GM19438 (cell line): ENCODE results near the gene KCNH8.

Experiments
- ATAC-seq: cut with Tn5 transposase; IDR thresholded peaks from one replicate; pipeline ENCODE4 v1.9.1; 2021; ENCODE audit warnings: low read depth; ENCODE audit not compliant: unreplicated experiment

Gene KCNH8

DNA sequence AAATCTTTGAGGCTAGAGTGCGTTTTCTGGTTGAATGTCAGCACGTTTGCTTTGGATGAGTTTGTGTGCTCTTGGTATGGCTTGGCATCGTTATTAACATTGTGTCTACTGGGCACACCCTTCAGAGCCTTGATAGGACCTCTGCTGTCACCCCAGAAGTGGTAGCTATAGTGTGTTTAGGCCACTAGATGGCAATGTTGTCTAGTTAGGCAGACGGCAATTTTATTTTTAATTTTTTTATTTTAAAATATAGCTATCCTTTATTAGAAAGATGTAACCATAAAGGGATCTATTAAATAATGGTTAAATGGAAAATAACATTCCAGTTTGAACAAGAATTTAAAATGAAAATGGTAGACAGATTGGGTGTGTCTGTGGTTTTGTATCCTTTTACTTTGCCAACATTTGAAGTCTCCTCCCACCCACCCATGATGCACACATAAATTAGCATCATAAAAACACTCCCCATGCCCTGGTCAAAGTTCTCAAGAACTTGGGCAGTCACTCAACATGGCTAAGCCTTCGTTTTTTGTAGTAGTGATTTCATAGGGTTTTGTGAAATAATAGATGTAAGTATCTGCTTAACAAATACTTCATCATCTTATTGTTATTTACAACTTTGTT is 200.7 kb downstream of the KCNH8 start:
- ATAC-seq, result peak; percentile 71

DNA sequence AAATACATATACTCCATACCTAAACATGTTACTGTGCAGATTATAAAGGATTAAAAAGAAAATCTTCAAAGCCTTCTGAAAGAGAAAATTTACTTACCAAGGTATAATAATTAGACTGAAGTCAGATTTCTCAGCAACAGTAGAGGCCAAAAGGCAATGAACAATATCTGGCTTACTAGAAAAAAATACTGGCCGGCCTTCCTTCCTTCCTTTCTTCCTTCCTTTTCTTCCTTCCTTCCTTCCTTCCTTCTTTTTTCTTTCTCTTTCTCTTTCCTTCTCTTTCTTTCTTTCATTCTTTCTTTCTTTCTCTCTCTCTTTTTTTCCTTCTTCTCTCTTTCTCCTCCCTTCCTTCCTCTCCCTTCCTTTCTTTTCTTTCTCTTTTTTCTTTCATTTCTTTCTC is 209.6 kb downstream of the KCNH8 start:
- no peak for ATAC-seq

DNA sequence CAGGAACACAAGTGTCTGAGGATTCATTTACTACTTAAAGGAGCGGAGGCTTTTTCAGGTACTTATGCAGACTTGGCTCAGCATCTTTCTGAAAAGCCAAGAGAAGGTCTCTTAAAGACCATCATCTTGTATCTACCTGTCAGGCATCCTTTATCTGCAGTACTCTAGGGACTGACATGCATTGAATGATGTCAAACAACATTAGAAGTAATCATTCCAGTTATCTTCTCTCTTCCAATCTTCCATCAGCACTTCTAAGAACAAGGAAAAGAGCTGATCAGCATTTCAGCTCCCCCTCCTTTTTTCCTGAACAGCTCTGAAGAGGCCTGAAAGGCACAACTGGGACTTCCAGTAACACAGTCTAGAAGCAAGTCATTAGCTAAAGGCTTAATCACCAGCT is 214.8 kb downstream of the KCNH8 start:
- ATAC-seq, result no peak

DNA sequence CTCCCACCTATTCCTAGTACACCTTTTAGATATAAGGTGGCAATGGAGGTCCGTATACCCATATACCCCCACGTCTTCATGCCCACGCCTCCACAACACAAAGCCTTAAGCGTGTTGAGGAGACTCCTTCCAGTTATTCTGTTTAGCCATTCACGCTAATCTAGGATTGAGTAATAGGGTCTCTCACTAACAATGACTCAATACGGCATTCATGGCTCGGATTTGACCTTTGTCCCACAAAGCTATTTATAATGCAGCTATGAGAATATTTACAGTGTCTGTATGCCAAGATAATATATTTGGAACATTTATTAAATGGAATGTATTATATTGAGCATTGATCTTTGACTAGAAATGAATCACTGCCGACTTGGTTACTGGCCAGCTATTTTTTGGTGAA is 215.8 kb downstream of the KCNH8 start:
- ATAC-seq, result no peak

DNA sequence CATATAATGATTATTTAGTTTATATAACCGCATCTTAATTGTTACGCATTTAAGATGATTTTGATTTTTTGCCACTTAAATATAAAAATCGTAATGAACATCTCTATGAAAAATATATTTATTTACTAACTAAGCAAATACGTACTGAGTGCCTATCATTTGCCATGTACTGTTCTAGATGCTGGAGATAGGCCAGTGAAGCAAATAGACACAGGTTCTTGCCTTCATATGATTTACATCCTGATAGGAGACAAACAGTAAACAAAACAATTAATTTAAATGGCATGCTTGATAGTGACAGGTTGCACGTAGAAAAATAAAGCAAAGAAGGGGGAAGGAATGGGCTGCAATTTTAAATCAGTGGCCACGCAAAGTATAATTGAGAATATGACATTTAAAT is 217.2 kb downstream of the KCNH8 start:
- no peak for ATAC-seq

DNA sequence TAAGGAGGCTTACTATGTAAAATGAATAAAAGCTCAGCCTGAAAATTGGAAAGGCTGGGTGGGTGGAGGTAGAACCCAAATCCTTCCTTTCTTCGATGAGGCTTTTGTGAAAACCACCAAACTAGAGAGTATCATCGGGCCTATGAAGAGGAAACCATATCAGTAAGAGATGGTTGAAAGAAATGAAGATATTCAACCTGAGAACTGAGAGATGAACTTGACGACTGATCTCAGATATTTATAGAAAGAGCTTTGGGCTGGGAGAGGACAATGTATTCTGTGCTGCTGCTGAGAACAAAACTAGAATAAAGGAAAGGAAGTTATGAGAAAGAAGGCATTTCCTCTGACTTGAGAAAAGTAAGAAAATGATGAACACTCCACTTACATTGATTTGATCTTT is 236.6 kb downstream of the KCNH8 start:
- no peak for ATAC-seq

DNA sequence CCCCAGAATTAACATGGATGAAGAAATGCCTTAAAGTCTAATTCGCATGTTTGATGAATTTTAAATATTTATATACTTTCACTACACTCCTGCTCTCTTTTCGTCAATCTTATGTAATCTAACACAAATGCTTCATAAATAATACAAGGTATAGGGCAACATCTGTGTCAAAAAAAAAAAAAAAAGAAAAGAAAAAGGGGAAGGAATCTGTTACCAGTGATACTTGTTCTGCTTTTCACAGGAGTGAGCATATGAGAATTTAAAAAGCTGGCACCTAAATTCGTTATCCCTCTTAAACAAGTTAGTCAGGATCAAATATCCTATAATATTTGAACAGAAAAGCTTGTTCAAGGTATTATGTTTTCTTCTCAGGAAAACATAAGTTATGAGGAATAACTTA is 243.8 kb downstream of the KCNH8 start:
- ATAC-seq, result no peak

DNA sequence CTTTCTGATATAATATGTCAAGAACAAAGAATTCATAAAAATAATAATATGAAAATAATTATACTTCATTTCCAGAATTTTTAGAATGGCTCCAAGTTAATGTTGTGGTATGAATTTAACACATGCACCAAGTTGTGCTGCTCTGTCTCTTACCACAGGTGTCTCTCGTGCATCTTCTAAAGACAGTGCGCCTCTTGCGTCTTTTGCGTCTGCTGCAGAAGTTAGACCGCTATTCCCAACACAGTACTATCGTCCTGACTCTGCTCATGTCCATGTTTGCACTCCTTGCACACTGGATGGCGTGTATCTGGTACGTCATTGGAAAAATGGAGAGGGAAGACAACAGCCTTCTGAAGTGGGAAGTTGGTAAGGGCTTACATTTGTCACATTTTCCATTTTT is 246.6 kb downstream of the KCNH8 start:
- no peak for ATAC-seq

DNA sequence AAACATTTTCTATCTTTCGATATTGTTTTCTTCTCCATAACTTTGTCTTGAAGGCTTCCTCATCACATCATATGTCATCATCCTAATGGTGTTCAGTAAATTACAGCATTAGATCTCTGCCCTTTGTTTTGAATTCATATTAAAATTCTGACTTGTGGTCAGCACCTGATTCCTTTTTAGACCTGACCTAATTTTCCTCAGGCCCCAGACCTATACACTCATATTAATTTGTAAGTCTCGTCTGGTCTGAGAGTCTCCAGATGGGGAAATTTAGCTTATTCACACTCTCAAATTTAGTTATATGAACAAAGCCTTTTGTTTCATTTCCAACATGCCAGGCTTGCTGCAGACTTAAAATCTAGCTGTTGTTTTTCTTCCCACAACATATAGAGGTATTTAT is 248.4 kb downstream of the KCNH8 start:
- no peak for ATAC-seq

DNA sequence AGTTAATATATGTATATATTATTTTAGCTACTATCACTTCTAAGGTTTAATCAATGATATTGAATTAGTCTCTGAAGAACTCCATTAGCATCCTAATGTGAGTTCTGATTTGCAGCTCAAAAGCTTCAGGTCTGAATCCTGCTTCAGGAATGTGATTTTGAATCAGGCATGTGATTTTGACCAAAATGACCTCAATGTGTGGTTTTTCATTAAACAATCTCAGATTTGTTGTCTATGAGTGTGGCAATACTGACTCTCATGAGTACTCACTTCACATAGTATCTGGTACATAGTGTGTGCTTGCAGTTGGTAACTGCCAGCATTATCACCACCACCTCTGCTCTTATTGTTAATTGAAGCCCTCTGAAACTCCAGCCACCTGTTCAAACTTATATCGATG is 251.0 kb downstream of the KCNH8 start:
- no peak for ATAC-seq

DNA sequence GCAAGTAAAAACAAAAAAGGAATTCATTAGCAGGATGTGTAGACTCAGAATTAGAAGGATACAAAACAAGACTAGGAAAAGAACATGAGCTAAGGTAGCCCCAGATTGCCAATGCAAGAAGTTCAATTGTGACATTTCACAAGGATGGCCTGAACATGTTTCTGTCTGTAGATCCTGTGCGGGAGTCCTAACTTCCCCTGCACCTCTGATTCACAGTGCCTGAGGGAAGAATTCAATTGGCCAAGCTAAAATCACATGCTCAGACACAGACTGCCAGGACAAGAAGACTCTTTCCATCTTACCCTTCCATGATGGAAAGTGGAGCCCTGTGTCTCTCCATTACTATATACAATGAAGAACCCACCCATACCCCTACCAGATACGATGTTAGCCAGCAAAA is 251.5 kb downstream of the KCNH8 start:
- no peak for ATAC-seq

DNA sequence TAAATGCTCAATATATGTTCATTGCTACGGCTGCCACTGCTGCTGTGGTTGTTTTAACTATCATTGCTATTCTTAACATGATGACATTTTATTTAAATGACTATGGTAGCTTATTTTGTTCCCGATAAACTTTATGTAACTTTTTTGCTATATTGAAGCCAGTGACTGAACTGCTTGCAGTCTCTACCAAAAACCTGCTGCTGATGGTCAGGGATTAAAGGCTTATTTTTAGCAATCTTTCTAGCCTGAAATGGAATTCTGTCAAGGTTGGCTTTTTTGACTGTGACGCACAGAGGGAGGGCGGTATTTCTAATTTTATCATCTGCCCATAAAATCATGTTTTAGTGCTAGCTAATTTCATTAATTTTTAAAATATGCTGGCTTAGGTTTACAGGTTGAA is 271.8 kb downstream of the KCNH8 start:
- no peak for ATAC-seq

DNA sequence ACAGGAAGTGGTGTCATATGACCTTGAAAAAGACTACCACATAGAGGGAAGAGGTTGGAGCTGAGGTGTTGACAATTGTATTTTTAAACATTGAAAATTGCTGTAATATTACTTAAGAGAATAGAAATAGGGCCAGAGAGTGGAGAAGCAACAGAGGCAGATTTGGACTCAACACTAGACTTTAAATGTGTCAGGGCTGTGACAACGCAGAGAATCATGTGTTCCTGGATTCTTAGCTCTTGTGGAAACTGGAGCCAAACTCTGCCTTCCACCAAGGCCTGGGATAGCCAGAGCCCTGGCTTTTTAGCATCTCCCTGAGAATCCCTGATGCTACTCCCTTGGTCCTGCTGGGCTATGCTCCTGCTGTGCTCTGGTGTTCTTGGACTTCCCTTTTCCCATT is 277.5 kb downstream of the KCNH8 start:
- ATAC-seq, result no peak

DNA sequence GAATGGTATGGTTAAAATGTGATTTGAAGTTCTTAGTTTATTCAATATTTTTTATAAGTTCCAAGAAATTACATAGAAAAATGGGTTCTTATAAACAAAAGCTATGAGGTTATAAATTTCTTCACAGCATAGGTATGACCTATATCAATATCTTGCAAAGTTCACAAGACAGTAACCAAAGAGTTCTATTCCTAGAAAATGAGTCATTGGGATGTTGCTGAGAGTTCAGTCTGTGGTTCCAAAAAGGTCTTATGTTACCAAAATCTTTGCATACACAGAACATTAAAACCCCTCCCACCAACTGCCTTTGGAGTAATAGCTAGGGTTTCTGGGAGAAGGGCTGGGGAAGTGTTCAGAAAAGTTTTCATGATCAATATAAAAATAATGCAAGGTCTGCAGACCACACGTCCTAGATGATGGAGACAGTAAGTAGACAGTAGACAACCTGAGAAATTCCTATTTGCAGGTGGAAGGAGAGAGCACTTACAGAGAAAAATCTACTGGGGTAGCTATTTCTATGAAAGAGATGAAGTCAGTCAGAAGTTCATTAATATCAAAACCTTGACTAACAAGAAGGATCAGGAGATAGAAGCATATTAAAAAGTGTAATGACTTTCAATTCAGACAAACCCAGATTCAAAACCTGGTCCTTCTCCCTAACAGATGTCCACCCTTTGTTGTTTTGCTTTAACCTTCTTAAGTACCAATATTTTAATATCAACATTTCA is 279.3 kb downstream of the KCNH8 start:
- no peak for ATAC-seq

DNA sequence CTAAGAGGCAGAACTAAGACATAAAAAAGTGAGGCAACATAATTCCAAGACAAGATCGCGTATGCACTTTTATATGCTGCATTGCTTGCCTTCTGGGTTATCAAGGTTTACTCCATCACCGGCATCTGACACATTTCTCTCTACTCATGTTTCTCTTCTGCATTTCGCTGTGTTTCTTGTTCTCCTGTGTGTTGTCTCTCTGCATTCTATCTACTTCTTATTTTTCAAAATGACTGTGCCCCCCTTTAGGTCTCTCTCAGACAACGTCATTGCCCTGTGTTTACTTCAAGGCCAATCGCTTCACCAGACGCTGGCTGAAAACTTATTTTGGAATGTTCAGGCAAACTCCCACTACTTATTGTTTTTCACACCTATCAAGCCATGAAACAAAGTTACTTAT is 280.4 kb downstream of the KCNH8 start:
- ATAC-seq, result no peak

DNA sequence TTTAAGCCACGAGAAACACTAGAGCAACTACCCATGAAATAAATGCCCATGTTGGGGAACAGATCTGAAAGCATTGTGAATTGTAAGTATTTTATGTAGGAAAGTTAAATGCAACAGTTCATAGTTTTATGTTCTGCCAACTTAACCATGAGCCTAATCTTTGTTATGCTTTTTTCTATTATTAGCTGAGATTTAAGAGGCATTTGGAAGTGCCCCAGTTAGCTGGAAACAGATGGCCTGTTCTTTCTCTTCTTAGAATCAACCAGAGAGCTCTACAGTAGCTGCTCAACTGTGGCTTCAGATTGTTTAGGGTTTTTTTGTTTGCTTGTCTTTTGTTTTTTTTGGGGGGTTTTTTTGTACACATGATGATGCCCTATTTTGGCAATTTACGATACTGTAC is 284.4 kb downstream of the KCNH8 start:
- no peak for ATAC-seq

DNA sequence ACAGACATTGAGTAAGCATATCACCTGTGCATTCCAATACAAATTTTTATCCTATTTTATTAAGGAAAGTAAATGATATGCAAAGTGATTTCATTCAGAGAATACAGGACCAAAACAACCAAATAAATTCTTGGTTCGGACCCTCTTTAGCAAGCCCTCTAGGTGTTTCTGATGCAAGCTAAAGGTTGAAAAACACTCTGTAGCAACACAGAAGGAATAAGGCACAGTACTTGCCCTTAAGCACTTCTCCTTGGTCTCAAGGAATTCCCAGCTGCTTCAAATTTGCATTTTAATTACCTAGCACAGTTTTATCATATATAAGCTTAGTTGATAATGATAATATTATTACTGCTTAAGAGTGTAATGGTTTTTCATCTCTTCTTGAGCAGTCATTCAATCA is 288.4 kb downstream of the KCNH8 start:
- no peak for ATAC-seq

DNA sequence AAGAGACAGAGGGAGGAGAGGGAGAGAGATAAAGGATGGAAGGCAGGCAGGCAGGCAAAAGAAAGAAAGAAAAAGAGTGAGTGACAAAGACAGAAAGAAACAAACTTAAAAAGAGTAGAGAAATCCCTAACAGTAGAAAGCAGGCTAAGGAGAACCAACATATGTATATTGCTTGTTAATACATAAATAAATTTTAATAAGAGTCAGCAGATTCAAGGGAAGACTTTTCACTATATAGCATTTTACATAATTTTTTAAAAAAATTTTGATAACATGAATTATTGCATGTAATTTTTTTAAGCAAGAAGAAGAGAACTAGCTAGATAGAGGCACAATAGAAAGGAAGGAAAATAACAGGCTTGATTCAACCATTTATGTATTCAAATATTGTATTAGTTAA is 291.6 kb downstream of the KCNH8 start:
- no peak for ATAC-seq

DNA sequence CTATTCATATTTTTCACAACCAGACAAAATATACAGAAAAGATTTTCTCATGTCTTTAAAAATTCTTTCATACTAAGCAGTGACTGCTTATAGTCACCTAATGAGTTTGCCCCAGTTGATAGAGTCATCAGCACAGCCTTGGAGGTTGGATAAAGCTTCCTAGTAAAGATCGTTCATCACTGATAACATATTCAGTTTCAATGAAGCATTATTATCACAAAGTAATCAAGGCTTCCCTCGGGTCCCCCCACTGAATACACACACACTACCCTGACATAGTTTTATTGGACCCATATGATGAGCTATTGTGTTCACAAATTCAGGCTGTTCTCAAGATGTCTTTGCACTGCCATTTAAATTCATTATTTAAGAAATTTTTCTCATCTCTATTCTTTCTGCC is 297.8 kb downstream of the KCNH8 start:
- no peak for ATAC-seq

DNA sequence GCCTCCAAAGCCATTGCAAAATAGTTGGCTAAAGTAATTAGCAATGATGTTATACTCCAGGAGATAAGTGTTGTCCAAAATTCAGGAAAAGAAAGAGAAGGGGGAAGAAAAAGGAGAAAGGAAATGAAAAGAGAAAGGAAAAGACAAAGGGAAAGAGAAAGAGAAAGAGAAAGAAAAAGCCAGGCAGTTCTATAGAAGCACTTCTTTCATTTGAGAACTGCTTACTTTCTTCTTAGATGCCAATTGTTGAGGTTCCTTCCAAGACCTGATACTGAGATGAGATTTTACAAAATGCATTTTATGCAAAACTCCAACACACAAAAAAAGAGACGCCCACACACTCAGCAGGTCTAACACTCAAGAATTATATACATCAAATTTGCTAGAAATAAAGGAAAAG is 298.4 kb downstream of the KCNH8 start:
- ATAC-seq, result no peak

DNA sequence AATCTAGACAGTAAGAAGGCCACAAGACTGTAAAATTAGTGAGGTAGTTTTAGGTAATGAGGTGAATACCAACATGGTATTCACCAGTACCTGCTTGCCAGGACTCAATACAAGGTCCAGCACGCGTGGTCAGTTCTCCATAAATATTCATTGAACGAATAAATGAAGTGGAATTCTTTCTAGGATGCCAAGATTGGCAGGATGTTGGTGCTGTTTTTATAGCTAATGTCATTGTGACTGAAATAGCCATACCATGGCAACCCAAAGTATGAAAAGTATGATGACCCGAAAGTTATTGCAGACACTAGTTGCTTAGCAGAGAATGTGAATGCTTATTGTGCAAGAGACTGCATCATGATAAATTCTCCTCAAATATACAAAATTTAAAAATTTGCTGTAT is 307.2 kb downstream of the KCNH8 start:
- ATAC-seq, result no peak

DNA sequence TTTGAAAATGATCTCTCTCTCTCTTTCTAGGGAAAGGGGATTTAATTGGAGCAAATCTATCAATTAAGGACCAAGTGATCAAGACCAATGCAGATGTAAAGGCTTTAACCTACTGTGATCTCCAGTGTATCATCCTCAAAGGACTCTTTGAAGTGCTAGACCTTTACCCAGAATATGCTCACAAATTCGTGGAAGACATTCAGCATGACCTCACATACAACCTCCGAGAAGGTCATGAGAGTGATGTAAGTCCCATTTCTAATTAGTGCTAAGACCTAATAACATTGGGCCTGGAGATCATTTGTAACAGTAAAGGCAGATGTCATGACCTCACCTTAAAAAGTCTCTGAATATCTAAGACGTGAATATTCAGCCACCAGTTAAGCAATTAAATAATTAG is 308.4 kb downstream of the KCNH8 start:
- ATAC-seq, result no peak

DNA sequence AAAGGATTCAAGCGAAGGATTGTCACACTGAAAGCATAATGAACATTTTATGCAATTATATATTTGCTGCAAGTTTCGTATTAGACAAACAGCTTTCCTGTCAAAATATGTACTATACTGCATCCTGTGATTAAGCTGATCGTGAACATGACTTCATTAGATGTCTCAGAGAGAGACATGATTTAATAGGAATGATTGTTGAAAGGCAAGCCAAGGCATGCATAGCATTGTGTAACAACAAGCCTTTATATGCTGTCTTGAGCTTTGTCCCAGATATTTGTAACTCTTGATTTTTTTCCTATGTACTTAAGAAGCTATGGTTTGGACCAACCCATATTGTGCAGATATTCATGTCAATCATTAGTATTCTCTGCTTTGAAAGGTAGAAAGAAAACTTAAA is 309.1 kb downstream of the KCNH8 start:
- no peak for ATAC-seq
